SIG-M5 (cell line): ENCODE data around the gene EIF4G3.
"Not testable (repeated sequence)": the region's sequence is repeated elsewhere in the genome, so short reads cannot be mapped to it uniquely, and the experiment has no call there.

Experiments used
- DNase-seq: peaks from one replicate; lab custom pipeline; 2025; lab: John Stamatoyannopoulos, UW

The EIF4G3 gene

DNA sequence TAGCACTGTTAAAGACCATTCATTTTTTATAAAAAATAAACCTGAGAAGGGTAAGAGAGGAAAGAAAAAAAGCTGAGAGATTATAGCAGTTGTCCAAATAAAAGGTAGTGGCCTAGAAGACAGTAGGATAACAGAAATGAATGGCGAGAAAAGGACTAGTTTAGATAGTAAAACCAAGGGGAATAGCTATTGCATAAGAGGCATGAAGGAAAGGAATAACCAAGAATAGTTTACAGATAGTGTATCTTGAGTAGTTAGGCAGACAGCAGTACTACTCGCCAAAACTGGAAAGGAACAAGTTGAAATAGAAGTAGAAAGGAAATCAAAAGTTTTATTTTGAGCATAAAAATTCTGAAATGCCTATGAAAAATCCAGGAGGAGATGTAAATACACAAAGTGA, 70.5 kb downstream of the EIF4G3 start:
- DNase-seq: no peak

DNA sequence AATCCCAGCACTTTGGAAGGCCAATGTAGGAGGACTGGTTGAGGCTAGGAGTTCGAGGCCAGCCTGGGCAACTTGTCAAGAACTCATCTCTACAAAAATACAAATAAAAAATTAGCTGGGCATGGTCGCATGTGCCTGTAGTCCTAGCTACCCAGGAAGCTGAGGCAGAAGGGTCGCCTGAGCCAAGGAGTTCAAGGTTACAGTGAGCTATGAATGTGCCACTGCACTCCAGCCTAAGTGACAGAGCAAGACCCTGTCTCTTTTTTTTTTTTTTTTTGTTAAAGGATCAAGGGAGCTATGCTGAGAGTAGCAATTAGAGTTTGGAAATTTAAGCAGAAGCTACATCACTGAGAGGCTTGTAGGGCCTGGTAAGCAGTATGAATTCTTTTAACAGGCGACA, 70.9 kb downstream of the EIF4G3 start:
- DNase-seq: no peak

DNA sequence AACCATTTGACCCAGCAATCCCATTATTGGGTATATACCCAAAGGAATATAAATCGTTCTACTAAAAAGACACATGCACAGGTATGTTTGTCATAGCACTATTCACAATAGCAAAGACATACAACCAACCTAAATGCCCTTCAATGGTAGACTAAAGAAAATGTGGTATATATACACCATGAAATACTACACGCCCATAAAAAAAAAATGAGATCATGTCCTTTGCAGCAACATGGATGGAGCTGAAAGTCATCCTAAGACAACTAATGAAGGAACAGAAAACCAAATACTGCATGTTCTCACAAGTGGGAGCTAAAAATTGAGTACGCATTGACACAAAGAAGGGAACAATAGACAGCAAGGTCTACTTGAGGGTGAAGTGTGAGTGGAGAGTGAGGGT, 72.0 kb downstream of the EIF4G3 start:
- DNase-seq: no peak

DNA sequence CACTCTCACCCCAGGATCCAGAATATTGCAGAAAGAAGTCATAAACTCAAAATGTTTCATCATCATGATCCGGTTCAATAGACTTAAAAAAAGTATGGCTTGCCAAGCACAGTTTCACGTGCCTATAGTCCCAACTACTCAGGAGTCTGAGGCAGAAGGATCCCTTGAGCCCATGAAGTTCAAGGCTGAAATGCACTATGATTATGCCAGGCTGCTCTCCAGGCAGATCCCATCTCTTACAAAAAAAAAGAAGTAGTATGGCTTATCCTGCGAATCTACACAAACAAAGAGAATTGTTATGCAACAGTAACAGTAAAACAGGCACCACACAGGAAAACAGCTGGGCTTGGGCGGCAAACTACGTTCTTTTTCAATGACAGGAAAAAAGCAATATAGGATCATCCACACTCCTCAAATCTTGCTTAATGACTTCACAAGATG, 76.2 kb downstream of the EIF4G3 start:
- peak; percentile 25 for DNase-seq

DNA sequence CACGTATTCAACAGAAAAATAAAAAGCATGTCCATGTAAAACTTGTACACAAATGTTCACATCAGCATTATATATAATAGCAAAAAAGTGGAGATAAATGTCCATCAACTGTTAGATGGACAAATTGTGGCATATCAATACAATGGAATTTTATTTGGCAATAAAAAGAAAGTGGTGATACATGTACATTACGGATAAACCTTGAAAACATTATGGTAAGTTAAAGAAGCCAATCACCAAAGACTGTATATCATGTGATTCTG, 76.9 kb downstream of the EIF4G3 start:
- no peak for DNase-seq

DNA sequence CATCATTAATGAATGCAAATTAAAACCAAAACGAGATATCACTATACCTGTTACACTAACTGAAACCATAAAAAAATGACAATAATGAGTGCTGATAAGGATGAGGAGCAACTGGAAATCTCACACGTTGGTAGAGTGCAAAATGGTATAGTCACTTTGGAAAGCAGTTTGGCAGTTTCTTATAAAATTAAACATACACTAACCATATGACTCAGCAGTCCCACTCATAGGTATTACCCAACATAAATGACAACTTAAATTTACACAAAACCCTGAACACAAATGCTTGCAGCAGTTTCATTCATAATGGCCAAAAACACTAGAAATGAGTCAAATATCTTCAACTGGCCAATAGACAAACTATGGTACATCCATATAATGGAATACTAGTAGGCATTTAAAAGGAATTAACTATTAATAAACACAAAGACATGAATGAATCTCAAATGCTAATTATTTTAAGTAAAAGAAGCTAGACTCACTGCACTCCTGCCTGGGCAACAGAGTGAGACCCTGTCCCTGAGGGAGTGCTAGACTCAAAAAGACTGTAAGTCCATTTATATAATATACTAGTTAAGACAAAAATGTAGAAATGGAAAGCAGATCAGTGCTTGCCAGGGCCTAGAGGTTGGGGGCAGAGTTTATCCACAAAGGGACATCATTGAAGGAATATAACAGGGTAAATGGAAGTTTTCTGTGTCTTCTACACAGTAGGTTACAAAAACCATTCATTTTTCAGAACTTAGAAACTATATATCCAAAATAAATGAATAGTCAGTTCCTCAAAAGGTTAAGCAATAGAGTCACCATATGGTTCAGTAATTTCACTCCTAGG, 77.4 kb downstream of the EIF4G3 start:
- no peak for DNase-seq

DNA sequence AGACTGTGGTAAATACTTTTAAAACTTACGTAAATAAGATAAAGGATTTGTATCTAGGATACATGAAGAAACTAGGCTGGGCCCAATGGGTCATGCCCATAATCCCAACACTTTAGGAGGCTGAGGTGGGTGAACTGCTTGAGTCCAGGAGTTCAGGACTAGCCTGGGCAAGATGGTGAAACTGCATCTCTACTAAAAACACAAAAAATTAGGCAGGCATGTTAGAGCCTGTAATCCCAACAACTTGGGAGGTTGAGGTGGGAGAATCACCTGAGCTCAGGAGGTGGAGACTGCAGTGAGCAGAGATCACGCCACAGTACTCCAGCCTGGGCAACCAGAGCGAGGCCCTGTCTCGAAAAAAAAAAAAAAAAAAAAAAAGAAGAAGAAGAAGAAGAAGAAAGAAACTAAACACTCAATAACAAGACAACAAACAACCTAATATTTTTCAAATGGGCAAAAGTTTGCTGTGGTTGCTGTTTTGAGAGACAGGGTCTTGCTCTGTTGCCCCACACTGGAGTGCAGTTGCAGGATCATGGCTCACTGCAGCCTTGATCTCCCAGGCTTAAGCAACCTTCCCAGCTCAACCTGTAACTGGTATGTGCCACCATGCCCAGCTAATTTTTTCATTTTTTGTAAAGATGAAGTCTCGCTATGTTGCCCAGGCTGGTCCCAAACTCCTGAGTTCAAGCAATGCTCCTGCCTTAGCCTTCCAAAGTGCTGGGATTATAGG, 78.3 kb downstream of the EIF4G3 start:
- DNase-seq: no peak

DNA sequence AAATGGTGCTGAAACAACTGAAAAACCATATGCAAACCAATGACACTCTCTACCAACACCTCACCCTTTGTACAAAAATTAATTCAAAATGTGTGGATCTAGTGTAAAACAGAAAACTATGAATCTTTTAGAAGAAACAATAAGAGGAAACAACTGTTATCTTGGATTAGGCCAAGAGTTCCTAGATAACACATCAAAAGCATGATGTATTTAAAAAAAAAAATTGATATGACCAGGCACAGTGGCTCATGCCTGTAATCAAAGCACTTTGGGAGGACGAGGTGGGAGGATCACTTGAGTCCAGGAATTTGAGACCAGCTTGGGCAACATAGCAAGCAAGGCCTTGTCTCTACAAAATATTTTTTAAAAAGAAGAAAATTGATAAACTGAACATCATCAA, 79.0 kb downstream of the EIF4G3 start:
- DNase-seq: no peak

DNA sequence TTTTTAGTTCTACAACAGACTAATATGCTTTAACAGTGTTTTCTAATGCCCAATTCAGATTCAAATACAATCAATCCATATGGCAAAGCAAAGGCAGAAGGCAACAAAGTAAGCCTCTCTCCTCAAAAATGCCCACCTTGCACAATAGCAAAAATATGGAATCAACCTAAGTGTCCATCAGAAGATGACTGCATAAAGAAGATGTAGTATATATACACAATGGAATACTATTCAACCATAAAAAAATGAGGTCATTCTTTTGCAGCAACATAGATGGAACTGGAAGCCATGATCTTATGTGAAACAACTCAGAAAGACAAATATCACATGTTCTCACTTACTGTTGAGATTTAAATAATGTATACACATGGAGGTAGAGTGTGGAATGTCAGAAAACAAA, 80.7 kb downstream of the EIF4G3 start:
- DNase-seq: no peak

DNA sequence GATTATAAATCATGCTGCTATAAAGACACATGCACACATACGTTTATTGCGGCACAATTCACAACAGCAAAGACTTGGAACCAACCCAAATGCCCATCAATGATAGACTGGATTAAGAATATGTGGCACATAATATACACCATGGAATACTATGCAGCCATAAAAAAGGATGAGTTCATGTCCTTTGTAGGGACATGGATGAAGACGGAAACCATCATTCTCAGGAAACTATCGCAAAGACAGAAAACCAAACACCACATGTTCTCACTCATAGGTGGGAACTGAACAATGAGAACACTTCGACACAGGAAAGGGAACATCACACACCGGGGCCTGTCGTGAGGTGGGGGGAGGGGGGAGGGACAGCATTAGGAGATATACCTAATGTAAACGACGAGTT, 82.4 kb downstream of the EIF4G3 start:
- DNase-seq: not testable (repeated sequence)

DNA sequence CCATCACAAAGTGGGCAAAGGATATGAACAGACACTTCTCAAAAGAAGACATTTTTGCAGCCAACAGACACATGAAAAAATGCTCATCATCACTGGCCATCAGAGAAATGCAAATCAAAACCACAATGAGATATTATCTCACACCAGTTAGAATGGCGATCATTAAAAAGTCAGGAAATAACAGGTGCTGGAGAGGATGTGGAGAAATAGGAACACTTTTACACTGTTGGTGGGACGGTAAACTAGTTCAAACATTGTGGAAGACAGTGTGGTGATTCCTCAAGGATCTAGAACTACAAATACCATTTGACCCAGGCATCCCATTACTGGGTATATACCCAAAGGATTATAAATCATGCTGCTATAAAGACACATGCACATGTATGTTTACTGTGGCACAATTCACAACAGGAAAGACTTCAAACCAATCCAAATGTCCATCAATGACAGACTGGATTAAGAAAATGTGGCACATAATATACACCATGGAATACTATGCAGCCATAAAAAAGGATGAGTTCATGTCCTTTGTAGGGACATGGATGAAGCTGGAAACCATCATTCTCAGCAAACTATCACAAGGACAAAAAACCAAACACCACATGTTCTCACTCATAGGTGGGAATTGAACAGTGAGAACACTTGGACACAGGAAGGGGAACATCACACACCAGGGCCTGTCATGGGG, 83.3 kb downstream of the EIF4G3 start:
- DNase-seq: not testable (repeated sequence)

DNA sequence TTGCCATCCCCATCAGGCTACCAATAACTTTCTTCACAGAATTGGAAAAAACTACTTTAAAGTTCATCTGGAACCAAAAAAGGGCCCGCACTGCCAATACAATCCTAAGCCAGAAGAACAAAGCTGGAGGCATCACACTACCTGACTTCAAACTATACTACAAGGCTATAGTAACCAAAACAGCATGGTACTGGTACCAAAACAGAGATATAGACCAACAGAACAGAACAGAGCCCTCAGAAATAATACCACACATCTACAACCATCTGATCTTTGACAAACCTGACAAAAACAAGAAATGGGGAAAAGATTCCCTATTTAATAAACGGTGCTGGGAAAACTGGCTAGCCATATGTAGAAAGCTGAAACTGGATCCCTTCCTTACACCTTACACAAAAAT, 84.2 kb downstream of the EIF4G3 start:
- not testable (repeated sequence) for DNase-seq

DNA sequence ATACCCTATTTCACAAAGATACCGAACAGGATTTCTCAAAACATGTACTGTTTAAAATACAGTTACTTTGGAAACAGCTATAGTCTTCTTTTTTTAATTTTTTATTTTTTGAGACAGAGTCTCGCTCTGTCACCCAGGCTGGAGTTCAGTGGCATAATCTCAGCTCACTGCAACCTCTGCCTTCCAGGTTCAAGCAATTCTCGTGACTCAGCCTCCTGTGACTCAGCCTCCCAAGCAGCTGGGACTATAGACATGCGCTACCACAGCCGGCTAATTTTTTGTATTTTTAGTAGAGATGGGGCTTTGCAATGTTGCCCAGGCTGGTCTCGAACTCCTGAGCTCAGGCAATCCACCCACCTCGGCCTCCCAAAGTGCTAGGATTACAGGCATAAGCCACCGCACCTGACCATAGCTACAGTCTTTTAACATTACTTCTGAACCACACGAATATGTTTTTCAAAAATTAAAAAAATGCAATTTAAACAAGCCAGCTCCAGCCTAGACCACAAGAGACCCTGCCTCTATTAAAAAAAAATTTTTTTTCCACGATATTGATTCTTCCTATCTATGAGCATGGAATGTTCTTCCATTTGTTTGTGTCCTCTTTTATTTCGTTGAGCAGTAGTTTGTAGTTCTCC, 85.5 kb downstream of the EIF4G3 start:
- DNase-seq: peak; percentile 45

DNA sequence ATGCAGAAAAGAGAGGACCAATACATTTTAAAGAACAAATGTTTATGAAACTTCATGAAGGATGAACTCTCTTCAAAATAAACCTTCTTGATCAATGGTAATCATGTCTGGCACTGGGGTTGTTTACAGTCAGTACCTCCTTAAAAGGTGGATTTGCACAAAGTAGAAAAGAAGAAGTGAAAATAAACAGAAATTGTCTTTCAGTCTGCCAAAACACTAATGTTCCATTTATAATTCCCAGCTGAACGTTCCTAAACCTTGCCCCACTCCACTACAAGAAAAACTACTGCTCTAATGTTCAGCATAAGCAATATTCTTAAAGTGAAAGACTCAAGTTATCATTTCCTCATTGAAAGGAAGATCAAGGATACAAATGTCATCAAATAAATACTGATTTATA, 86.2 kb downstream of the EIF4G3 start:
- no peak for DNase-seq

DNA sequence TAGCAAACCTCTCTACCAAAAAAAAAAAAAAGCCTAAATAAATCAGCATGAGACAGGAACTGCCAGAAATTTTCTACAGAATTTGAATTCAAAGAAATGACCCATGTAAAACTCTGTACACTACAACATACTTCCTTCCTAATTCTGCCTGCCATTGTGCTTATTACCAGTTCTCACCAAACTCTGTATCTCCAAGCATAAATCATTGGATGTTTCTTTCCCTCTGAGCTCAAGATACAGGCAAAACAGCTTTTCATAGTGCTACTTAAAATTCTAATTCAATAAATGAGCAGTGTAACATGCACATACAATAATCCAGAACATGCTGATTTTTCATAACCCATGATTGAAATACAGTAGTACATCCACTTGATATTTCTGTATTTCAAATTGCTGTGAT, 87.0 kb downstream of the EIF4G3 start:
- no peak for DNase-seq

DNA sequence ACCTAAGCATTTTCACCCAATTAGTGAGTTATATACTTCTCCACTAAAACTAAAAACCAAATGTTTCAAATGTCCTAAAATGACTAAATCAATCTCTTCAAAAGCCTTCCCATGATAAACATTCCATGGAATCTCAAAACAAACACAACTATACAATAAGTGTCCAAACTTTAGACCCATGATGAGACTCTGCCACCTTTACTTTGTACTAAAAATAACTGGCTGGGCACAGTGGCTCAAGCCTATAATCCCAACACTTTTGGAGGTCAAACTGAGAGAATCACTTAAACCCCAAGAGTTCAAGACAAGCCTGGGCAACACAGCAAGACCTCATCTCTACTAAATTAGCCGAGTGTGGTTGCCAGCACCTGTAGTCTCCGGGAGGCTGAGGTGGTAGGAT, 87.4 kb downstream of the EIF4G3 start:
- no peak for DNase-seq

DNA sequence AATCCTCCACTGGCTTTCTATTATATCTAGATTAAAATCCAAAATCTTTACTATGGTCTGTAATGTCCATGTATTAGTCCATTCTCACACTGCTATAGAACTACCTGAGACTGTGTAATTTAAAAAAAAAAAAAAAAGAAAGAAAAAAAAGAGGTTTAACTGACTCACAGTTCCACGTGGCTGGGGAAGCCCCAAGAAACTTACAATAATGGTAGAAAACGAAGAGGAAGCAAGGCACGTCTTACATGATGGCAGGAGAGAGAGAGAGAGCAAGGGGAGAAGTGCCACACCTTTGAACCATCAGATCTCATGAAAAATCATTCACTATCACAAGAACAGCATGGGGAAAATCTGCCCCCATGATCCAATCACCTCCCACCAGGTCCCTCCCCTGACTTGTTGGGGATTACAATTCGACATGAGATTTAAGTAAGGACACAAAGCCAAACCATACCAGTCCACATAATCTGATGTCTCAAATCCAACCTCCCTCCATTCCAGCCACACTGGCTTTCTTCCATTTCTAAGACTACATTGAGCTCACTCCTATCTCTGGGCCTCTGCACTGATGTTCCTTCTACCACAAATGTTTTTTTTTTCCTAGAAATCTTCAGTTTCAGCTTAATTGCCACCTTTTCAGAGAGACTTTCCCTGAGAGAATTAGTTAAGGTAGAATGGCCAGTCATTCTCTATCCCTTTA, 92.4 kb downstream of the EIF4G3 start:
- no peak for DNase-seq

DNA sequence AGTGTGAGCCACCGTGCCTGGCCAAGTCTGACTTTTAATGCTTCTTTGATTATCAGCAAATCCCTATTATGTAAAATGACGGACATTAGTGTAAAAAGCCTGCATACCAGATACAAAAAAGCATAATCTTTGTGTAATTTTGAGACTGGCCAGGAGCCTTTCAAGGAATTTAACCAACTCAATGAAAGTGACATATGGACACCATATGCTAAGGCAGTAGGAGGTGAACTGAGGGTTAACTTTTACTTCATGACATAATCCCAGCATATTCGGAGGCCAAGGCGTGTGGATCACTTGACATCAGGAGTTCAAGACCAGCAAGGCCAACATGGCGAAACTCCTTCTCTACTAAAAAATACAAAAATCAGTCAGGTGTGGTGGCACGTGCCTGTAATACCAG, 94.6 kb downstream of the EIF4G3 start:
- no peak for DNase-seq

DNA sequence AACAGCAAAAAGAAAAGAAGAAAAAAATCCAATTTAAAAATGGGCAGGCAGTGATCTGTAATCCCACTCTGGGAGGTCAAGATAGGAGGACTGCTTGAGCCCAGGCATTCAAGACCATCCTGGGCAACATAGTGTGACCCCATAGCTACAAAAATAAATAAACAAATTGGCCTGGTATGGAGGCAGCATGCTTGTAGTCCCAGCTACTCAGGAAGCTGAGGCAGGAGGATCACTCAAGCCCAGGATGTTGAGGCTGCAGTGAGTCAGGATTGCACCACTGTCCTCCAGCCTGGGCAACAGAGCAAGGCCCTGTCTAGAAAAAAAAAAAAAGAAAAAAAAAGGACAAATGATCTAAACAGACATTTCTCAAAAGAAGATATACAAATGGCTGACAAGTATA, 99.6 kb downstream of the EIF4G3 start:
- DNase-seq: no peak

DNA sequence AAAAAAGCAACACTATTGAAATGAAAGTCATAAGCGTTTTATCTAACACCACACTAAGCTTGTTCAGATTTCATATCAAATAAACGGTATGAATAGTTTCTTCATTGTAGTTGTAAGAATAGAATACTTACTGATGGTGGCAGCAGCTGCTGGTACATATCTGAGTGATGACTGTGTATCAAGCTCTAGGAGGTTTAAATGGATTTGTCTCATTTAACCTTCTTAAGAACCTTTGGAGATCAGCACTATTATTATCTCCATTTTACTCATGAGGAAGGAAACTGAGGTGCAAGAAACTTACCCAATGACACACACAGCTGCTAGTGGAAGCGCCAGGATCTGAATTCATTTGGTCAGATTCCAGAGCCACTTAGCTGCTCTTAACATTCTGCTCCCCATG, 104.0 kb downstream of the EIF4G3 start:
- no peak for DNase-seq

DNA sequence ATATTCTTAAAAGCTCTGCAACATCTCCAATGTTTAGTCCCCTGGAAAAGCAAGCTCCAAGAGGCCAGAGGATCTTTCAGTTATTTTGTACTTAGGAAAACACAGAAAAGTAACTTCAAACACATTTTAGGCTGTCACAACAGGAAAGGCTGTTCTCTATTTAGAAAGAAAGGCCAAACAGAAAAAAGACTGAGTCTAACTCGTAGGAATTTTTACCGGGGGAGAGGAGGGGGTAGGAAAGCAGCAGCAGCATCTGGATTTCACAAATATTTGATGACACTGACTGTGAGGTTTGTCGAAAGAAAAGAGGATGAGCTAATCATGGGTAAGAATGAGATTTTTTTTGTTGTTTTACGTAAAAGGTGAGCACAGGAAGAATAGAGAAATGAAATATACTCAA, 107.1 kb downstream of the EIF4G3 start:
- no peak for DNase-seq

DNA sequence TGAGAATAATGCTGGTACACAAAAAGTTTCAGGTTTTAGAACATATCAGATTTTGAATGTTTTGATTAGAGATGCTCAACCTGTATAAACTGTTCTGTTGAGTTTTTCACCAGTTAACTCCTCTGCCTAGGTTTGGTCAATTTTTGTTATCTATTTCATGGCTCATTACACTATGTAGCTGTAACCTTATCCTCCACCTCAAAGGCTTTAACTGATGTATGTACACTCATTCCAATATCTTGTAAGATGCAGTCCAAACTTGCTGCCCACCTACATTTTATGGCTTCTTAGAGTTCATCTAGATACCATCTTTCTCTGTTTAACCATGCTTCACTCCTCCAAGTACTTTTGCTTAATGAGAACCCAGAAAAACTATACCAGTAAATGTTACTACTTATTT, 107.8 kb downstream of the EIF4G3 start:
- no peak for DNase-seq
